Retinal pigment epithelial cell (primary cell): ENCODE results near the gene KRTAP2-3.

Experiments
- DNase-seq: peaks from one replicate; pipeline ENCODE4 v3.0.0-alpha.2; 2010; ENCODE audit warnings: low read depth
- H3K4me3 ChIP-seq: 2 replicates; pipeline ENCODE4 v1.5.1; 2011; ENCODE audit warnings: mild to moderate bottlenecking, low read length, control low read depth, moderate library complexity
- CTCF ChIP-seq: conservative IDR thresholded peaks from 2 replicates; pipeline ENCODE4 v1.5.1; 2011; ENCODE audit warnings: low read depth, low read length, control low read depth, inconsistent platforms

Gene KRTAP2-3

GRCh38 chr17:41013606-41014005 lies 46.3 kb downstream of the KRTAP2-3 start:
- no peak for DNase-seq
- no peak for TF ChIP-seq CTCF

GRCh38 chr17:41013181-41013580 lies 46.7 kb downstream of the KRTAP2-3 start:
- no peak for DNase-seq
- no peak for TF ChIP-seq CTCF

More at GRCh38 chr17:41013606-41014005, 46.3 kb downstream of the KRTAP2-3 start:
- H3K4me3 ChIP-seq = no peak overlapping the region

GRCh38 chr17:41012326-41013120 lies 47.4 kb downstream of the KRTAP2-3 start:
- TF ChIP-seq CTCF = no peak
- DNase-seq = no peak
- no peak overlapping the region for H3K4me3 ChIP-seq

More at GRCh38 chr17:41013181-41013580, 46.7 kb downstream of the KRTAP2-3 start:
- no peak overlapping the region for H3K4me3 ChIP-seq

GRCh38 chr17:41010441-41010840 lies 49.5 kb downstream of the KRTAP2-3 start:
- no peak overlapping the region for H3K4me3 ChIP-seq
- no peak for DNase-seq
- TF ChIP-seq CTCF = no peak

GRCh38 chr17:41009936-41010335 lies 50.0 kb downstream of the KRTAP2-3 start:
- DNase-seq = no peak
- no peak overlapping the region for H3K4me3 ChIP-seq
- TF ChIP-seq CTCF = no peak

GRCh38 chr17:41009301-41009760 lies 50.6 kb downstream of the KRTAP2-3 start:
- H3K4me3 ChIP-seq = no peak overlapping the region
- TF ChIP-seq CTCF = no peak
- no peak for DNase-seq
